Fibroblast of mammary gland (primary cell): Measurements from ENCODE around the gene METAP2.

Experiments
- DNase-seq: peaks from one replicate; pipeline ENCODE4 v3.0.0-alpha.2; 2010; ENCODE audit warnings: low read depth
- H3K4me3 ChIP-seq: 2 replicates; pipeline ENCODE4 v1.5.1; 2011; ENCODE audit warnings: low read depth, mild to moderate bottlenecking, low read length, moderate library complexity; ENCODE audit not compliant: control insufficient read depth
- TF ChIP-seq, protein P1 (sequence below): conservative IDR thresholded peaks from 2 replicates; pipeline ENCODE4 v1.5.1; 2011; ENCODE audit warnings: low read depth, low read length, inconsistent platforms; ENCODE audit not compliant: control insufficient read depth, insufficient read depth

The METAP2 gene

DNA sequence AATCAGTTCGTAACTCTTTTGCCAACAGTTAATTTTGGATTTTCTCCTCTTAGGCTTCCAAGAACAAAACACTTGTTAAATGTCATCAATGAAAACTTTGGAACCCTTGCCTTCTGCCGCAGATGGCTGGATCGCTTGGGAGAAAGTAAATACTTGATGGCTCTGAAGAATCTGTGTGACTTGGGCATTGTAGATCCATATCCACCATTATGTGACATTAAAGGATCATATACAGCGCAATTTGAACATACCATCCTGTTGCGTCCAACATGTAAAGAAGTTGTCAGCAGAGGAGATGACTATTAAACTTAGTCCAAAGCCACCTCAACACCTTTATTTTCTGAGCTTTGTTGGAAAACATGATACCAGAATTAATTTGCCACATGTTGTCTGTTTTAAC lies 39.6 kb downstream of the METAP2 start:
- no peak overlapping the region for H3K4me3 ChIP-seq
- TF ChIP-seq, protein P1, sequence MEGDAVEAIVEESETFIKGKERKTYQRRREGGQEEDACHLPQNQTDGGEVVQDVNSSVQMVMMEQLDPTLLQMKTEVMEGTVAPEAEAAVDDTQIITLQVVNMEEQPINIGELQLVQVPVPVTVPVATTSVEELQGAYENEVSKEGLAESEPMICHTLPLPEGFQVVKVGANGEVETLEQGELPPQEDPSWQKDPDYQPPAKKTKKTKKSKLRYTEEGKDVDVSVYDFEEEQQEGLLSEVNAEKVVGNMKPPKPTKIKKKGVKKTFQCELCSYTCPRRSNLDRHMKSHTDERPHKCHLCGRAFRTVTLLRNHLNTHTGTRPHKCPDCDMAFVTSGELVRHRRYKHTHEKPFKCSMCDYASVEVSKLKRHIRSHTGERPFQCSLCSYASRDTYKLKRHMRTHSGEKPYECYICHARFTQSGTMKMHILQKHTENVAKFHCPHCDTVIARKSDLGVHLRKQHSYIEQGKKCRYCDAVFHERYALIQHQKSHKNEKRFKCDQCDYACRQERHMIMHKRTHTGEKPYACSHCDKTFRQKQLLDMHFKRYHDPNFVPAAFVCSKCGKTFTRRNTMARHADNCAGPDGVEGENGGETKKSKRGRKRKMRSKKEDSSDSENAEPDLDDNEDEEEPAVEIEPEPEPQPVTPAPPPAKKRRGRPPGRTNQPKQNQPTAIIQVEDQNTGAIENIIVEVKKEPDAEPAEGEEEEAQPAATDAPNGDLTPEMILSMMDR: no peak
- DNase-seq: no peak

DNA sequence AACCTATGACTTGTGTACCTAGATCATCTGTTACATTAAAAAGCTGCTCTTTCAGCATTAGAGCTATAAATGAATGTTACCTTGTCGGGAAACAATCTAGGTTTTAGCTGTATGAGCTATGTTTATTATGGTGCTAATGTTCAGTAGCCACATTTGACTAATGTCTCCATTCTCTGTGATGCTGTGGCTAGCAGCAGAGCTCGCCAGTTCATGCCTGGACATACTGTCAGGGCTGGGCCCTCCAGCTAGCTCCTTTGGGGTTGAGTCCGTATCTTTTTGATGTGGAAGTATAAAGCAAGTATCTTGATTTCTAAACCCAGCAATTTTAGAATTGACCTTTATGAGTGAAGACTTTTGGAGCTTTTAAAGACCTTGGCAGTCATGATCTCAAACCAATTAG lies 41.2 kb downstream of the METAP2 start:
- no peak overlapping the region for H3K4me3 ChIP-seq
- TF ChIP-seq, protein P1: no peak

DNA sequence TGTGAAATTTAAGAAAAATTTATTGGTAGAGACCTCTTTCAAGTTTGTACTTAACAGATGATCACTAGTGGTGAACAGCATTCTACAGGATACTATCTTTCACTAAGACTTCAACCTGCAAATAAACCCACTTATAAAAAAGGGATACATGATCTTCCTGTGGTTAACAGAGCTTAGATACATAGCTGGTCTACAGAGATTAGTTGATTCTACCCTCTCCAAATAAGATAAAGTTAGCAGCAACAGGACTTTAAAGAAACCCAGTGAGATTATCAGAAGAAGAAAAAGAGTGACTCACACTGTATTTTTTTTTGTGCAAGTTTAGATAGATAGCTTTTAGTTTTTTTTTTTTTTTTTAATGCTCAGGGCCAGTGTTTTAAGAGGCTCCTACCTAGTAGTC lies 42.8 kb downstream of the METAP2 start:
- no peak for DNase-seq
- TF ChIP-seq, protein P1: no peak

More for the DNA sequence above, 41.2 kb downstream of the METAP2 start:
- DNase-seq: no peak

DNA sequence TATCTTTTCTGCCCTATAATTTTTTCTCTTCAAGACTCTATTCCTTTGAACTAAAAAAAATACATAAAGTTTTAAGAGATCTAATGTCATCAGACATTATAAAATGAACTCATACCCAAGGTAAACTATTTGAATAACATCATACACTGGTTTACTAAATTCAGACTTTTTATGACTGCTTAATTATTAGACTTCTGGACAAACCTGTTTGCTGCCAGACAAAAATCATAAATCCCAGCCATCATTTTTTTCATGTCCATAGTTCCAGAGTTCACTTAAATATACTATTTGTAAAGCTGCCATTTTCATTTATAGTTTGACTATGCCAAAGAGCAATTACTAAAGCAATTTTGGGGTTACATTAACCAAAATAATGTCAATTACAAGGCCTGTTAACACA lies 43.3 kb downstream of the METAP2 start:
- DNase-seq: no peak
- TF ChIP-seq, protein P1: no peak
- H3K4me3 ChIP-seq: no peak overlapping the region

More for the DNA sequence above, 42.8 kb downstream of the METAP2 start:
- H3K4me3 ChIP-seq: no peak overlapping the region

DNA sequence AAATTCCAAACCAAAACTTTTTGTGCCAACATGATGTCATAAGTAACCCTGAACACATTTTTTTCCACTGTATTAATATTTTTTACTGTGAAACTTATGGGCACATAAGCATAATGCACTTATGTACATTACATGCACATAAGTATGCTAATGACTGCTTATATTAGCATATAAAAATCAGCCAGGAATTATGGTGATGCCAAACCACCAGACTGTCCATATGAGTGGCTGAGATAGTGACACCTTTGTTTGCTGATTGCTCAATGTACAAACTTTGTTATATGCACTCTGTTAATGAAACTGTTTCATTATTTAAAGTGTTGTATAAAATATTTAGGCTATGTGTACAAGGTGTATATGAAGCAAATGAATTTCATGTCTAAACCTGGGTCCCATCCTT lies 45.0 kb downstream of the METAP2 start:
- no peak overlapping the region for H3K4me3 ChIP-seq
- TF ChIP-seq, protein P1: no peak
- DNase-seq: no peak

DNA sequence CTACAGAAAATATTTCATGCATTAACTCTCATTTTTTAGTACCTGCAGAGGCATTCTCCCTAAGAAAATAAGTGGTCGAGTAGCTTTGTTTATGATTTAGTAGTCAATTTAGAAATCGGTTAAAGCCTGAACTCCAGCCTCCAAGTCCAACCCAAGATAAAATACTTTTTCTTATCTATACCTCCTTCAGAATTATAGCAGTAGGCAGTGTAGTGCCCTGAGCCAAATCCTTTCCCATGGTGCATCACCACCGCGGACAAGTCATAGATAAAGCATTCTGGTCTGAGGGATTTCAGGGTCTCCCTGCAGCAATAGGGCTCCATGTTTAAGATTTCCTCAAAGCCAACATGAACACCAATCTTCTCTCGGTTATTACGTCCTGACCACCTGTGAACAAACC lies 46.9 kb downstream of the METAP2 start:
- H3K4me3 ChIP-seq: no peak overlapping the region
- TF ChIP-seq, protein P1: no peak
- no peak for DNase-seq

DNA sequence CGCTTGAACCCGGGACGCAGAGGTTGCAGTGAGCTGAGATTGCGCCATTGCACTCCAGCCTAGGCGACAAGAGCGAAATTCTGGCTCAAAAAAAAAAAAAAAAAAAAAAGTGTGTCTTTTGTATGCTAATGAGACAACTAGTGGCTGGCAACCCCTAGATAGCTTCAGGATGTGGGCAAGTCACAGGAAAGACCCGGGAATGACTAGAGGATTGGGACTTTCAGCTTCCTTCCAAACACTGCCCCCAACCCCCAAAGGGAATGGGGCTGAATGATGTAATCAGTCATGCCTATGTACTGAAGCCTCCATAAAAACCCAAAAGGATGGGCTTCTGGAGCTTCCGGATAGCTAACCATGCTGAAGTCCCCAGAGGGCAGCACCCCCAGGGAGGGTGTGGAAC lies 48.7 kb downstream of the METAP2 start:
- TF ChIP-seq, protein P1: no peak
- no peak overlapping the region for H3K4me3 ChIP-seq
- no peak for DNase-seq
